Measurements from ENCODE around the gene JAGN1.

DNA sequence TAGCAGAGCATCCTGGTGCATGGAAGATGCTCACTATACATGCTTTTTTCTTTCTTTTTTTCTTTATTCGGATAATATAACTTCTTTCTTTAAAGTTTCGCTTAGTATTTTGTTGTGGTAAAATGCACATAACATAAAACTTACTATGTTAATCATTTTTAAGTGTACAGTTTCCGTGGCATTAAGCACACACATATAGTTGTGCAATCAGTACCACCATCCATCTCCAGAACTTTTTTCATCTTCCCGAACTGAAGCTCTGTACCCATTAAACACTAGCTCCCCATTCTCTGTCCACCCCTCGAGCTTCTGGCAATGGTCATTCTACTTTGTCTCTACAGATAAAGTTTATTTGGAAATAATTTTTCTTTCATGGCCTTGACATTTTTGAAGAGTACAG is 1.0 kb upstream of the JAGN1 start:
- TF ChIP-seq POLR2A (IDR thresholded peaks at IDR 0.05; ENCODE audit: extremely low read depth, insufficient read length) (no peak), MYC (IDR thresholded peaks at IDR 0.05; ENCODE audit: low read depth, low read length) (no peak)
- TF ChIP-seq, protein P1, sequence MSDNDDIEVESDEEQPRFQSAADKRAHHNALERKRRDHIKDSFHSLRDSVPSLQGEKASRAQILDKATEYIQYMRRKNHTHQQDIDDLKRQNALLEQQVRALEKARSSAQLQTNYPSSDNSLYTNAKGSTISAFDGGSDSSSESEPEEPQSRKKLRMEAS (IDR thresholded peaks at IDR 0.05; ENCODE audit: low read depth, low read length), result no peak
- TF ChIP-seq, protein P2, sequence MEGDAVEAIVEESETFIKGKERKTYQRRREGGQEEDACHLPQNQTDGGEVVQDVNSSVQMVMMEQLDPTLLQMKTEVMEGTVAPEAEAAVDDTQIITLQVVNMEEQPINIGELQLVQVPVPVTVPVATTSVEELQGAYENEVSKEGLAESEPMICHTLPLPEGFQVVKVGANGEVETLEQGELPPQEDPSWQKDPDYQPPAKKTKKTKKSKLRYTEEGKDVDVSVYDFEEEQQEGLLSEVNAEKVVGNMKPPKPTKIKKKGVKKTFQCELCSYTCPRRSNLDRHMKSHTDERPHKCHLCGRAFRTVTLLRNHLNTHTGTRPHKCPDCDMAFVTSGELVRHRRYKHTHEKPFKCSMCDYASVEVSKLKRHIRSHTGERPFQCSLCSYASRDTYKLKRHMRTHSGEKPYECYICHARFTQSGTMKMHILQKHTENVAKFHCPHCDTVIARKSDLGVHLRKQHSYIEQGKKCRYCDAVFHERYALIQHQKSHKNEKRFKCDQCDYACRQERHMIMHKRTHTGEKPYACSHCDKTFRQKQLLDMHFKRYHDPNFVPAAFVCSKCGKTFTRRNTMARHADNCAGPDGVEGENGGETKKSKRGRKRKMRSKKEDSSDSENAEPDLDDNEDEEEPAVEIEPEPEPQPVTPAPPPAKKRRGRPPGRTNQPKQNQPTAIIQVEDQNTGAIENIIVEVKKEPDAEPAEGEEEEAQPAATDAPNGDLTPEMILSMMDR (IDR thresholded peaks at IDR 0.05; ENCODE audit: low read depth, low read length), result no peak

Data from NB4 (cell line).